Panc1 (cell line): ENCODE measurements around the gene WRNIP1. TPM values are rescaled to one million over a fixed set of nuclear protein-coding genes. Genes with fewer than 3 reads are reported as not detected.
A peak's percentile ranks its signal among the peaks of the same experiment; 100 is the strongest.

Experiments used
- ATAC-seq: fragments of 200-7000 bp; cut with Tn5 transposase; 2 replicates; pipeline ENCODE4 v1.9.1; 2020; ENCODE audit warnings: mild to moderate bottlenecking, moderate library complexity
- BruUV-seq: library from RNA; stranded (reverse); fragments of 400-500 nt; replicated peaks from 2 replicates; lab custom pipeline; 2021; lab: Mats Ljungman, UMichigan
- CTCF ChIA-PET: fragments of 300-600 bp; sonication (Branson Sonifier 250); formaldehyde crosslinking; loops from one replicate; lab custom pipeline; 2022; ENCODE audit warnings: antibody characterized with exemption; lab: Charles Lee
- POLR2A ChIA-PET: fragments of 300-600 bp; sonication (Branson Sonifier 250); formaldehyde crosslinking; loops from one replicate; lab custom pipeline; 2022; ENCODE audit warnings: antibody characterized with exemption; lab: Charles Lee
- DNase-seq: peaks from one replicate; pipeline ENCODE4 v3.0.0-alpha.2; 2010; ENCODE audit warnings: low read depth, low spot score
- H3K27ac ChIP-seq: 2 replicates; pipeline ENCODE4 v1.5.1; 2011; ENCODE audit warnings: mild to moderate bottlenecking, low read length, inconsistent platforms
- H3K27me3 ChIP-seq: fragments of 200-500 bp; sonication (Bioruptor generic); 2 replicates; pipeline ENCODE4 v1.6.0; 2014; ENCODE audit warnings: low read length, inconsistent platforms; ENCODE audit not compliant: control insufficient read depth, insufficient read depth
- H3K36me3 ChIP-seq: fragments of 200-500 bp; sonication (Bioruptor generic); 2 replicates; pipeline ENCODE4 v1.5.1; 2014; ENCODE audit warnings: inconsistent platforms, mild to moderate bottlenecking, low read length, moderate library complexity; ENCODE audit not compliant: control insufficient read depth, insufficient read depth
- H3K4me1 ChIP-seq: 2 replicates; pipeline ENCODE4 v1.5.1; 2011; ENCODE audit warnings: inconsistent platforms, mild to moderate bottlenecking, low read length, moderate library complexity; ENCODE audit not compliant: control insufficient read depth, insufficient read depth
- H3K4me3 ChIP-seq, 2 experiments: 2 replicates each; pipeline ENCODE4 v1.5.1; 2011 to 2012; ENCODE audit warnings: low read depth in 2 of 2, low read length in 2 of 2, mild to moderate bottlenecking in 2 of 2, inconsistent platforms in 1 of 2, moderate library complexity in 1 of 2
- H3K9me3 ChIP-seq: fragments of 200-500 bp; sonication (Bioruptor generic); 2 replicates; pipeline ENCODE4 v1.5.1; 2014; ENCODE audit warnings: low read depth, mild to moderate bottlenecking, inconsistent platforms, low read length, moderate library complexity; ENCODE audit not compliant: control insufficient read depth, insufficient read depth
- POLR2AphosphoS5 ChIP-seq: IDR thresholded peaks from 2 replicates; pipeline ENCODE4 v1.6.1; 2012; ENCODE audit warnings: mild to moderate bottlenecking, low read depth, low read length, moderate library complexity
- SIN3A ChIP-seq: IDR thresholded peaks from 2 replicates; pipeline ENCODE4 v1.6.1; 2012; ENCODE audit warnings: low read depth, mild to moderate bottlenecking, low read length, moderate library complexity, borderline replicate concordance; ENCODE audit not compliant: insufficient read depth
- TCF7L2 ChIP-seq: IDR thresholded peaks from 2 replicates; pipeline ENCODE4 v1.6.1; 2011; ENCODE audit warnings: mild to moderate bottlenecking, low read depth, low read length, inconsistent platforms
- in situ Hi-C: cut with HindIII; loops from 2 replicates; pipeline ENCODE4 v1.10.0; 2016; ENCODE audit warnings: low sequenced_read_pairs, low pct_unique_long_range_greater_than_20kb
- intact Hi-C: fragments of 100-400 bp; cut with micrococcal nuclease; formaldehyde crosslinking; loops from one replicate; pipeline ENCODE4 v1.10.0; 2022; ENCODE audit not compliant: unreplicated experiment
- total RNA-seq: library from RNA; stranded (reverse); gene quantifications from one replicate; pipeline ENCODE4 v1.2.1, GENCODE V29; 2021; ENCODE audit not compliant: unreplicated experiment
- TF ChIP-seq, protein P1 (sequence below): fragments of 450-650 bp; IDR thresholded peaks from 2 replicates; pipeline ENCODE4 v1.5.1; 2017; ENCODE audit warnings: mild to moderate bottlenecking
- TF ChIP-seq, protein P2 (sequence below), 2 experiments: IDR thresholded peaks; 2 replicates each; pipeline ENCODE4 v1.6.1; 2011 to 2012; ENCODE audit warnings: low read depth in 2 of 2, control low read depth in 1 of 2, low read length in 1 of 2, mild to moderate bottlenecking in 1 of 2, moderate library complexity in 1 of 2; ENCODE audit not compliant: insufficient read depth in 1 of 2

Gene WRNIP1
- total RNA-seq, 1 experiment from 2014 or later: 69.1 TPM

DNA sequence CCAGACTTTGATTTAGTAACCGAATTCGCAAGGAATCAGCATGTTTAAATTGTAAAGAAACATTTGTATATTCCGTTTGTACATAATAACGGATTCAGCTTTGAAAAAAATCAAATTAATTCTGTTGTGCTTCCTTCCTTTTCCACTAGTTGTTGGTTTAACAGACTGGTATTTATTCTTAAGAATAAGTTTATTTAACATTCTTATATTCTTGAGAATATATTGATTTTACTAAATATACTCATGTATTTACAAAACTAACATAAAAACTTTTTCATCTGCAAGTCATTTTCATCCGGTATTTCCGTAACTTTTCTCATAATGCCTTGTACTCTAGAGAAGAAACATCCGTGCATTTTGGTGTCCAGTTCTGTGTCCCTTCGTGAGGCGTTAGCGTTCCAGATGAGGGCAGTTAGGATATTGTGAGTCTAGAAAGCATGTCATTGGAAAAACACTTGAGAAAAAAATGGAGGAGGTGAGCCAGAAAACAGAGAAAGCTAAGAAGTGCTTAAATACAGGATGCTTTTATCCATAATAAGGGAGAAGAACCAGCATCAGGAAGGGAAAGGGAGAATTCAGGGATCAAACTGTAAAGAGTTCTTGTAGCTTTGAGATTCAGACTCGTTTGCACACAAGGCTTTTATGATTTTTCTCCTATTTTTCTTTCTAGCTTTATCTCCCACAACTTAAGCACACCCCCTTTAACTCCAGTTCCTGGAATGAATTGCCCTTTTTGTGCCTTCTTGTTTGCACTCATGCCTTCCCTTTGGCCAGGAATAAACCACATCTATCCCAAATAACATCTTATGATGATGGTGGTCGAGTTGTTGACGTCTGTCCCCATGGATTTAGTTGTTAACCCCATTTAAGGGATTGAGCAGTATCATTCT, 1.8 kb downstream of the WRNIP1 start:
- no peak for ATAC-seq
- peaks cover 33% of the 10 kb centered on the region for H3K4me1 ChIP-seq
- TF ChIP-seq, protein P1, sequence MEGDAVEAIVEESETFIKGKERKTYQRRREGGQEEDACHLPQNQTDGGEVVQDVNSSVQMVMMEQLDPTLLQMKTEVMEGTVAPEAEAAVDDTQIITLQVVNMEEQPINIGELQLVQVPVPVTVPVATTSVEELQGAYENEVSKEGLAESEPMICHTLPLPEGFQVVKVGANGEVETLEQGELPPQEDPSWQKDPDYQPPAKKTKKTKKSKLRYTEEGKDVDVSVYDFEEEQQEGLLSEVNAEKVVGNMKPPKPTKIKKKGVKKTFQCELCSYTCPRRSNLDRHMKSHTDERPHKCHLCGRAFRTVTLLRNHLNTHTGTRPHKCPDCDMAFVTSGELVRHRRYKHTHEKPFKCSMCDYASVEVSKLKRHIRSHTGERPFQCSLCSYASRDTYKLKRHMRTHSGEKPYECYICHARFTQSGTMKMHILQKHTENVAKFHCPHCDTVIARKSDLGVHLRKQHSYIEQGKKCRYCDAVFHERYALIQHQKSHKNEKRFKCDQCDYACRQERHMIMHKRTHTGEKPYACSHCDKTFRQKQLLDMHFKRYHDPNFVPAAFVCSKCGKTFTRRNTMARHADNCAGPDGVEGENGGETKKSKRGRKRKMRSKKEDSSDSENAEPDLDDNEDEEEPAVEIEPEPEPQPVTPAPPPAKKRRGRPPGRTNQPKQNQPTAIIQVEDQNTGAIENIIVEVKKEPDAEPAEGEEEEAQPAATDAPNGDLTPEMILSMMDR: no peak; the same call in 1 of the 2 replicates
- TF ChIP-seq, protein P2, sequence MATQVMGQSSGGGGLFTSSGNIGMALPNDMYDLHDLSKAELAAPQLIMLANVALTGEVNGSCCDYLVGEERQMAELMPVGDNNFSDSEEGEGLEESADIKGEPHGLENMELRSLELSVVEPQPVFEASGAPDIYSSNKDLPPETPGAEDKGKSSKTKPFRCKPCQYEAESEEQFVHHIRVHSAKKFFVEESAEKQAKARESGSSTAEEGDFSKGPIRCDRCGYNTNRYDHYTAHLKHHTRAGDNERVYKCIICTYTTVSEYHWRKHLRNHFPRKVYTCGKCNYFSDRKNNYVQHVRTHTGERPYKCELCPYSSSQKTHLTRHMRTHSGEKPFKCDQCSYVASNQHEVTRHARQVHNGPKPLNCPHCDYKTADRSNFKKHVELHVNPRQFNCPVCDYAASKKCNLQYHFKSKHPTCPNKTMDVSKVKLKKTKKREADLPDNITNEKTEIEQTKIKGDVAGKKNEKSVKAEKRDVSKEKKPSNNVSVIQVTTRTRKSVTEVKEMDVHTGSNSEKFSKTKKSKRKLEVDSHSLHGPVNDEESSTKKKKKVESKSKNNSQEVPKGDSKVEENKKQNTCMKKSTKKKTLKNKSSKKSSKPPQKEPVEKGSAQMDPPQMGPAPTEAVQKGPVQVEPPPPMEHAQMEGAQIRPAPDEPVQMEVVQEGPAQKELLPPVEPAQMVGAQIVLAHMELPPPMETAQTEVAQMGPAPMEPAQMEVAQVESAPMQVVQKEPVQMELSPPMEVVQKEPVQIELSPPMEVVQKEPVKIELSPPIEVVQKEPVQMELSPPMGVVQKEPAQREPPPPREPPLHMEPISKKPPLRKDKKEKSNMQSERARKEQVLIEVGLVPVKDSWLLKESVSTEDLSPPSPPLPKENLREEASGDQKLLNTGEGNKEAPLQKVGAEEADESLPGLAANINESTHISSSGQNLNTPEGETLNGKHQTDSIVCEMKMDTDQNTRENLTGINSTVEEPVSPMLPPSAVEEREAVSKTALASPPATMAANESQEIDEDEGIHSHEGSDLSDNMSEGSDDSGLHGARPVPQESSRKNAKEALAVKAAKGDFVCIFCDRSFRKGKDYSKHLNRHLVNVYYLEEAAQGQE (IDR thresholded peaks at IDR 0.05; ENCODE audit: insufficient read depth in 1 of 2, low read depth in 2 of 2, low read length in 1 of 2): no peak
- TF ChIP-seq POLR2AphosphoS5 (no peak), TCF7L2 (no peak), SIN3A (no peak)
- in situ Hi-C loops (no loop called here), intact Hi-C loops (no loop called here)
- POLR2A ChIA-PET: interaction anchor here (0.6 to 0.7 kb wide), 2 partner anchors 10 to 793 kb away, joined by 3 read pairs; no protein-coding TSS in a partner anchor
- peaks cover 3% of the 10 kb centered on the region for H3K36me3 ChIP-seq
- H3K27ac ChIP-seq: peak overlapping the region; percentile 87
- CTCF ChIA-PET: interaction anchor here (1.4 kb wide), 1 partner anchor 80 kb away, joined by 3 read pairs; no protein-coding TSS in a partner anchor
- no peaks in the 10 kb centered on the region for H3K27me3 ChIP-seq
- TSS peak; percentile 62 for BruUV-seq
- peak overlapping the region; percentile 89 to 91 for H3K4me3 ChIP-seq
- H3K9me3 ChIP-seq: no peaks in the 10 kb centered on the region
- DNase-seq: no peak

DNA sequence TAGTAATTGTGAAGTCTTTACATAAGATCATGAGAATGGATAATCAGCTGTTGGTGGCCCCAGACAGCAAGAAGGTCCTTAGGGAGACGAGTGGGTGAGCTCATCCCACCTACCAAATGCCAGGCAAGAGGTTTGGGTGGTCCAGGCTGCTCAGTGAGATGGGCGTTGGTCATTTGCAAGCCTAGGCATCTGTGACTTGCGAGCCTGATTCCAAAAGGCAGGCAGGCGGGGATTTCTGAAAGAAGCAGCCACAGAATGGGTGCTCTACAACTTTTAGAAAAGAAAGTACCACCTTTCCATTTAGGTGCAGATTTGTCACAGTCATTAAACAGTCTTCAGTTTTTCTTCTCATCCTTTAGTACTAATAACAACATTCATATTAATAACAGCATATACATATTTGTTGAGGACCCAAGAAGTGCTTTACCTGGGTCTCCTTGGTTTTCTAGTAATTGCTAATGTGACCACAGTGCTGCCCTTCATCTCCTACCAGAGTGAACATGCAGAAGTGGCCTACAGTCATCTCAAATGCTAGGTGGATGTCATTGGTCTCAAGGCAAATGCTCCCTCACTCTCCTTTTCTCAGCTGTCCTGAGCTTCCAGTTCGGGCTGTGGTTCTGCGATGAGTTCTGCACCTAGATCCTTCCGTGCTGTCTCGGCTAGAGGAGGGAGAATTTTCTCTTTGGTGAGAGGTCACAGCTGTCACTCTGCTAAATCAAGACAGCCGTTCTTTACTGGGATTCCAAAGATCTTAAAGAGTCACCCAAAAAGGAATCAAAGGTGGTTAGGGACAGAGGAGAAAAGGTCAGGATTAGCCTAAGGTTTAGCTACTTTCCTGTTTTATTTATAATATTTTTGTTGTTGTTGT, 2.7 kb downstream of the WRNIP1 start:
- H3K27me3 ChIP-seq: no peaks in the 10 kb centered on the region
- H3K4me3 ChIP-seq: peak overlapping the region; percentile 89 to 91
- H3K27ac ChIP-seq: peak overlapping the region; percentile 87
- no peaks in the 10 kb centered on the region for H3K9me3 ChIP-seq
- DNase-seq: no peak
- in situ Hi-C loops: no loop called here
- peaks cover 33% of the 10 kb centered on the region for H3K4me1 ChIP-seq
- ChIA-PET CTCF (interaction anchor here (1.5 kb wide), 1 partner anchor 18 kb away, joined by 4 read pairs; no protein-coding TSS in a partner anchor), POLR2A (no interaction called here)
- no peak for TF ChIP-seq POLR2AphosphoS5
- no peak for TF ChIP-seq SIN3A
- TF ChIP-seq, protein P1: no peak
- TF ChIP-seq TCF7L2: no peak
- no peak for ATAC-seq
- H3K36me3 ChIP-seq: peaks cover 3% of the 10 kb centered on the region
- intact Hi-C loops: no loop called here
- no TSS peak for BruUV-seq
